A549 treated with GW870086 at 1 μM for 4 hours (cell line): ENCODE data around the gene OR5H1. TPM values are rescaled to one million over a fixed set of nuclear protein-coding genes. Genes with fewer than 3 reads are reported as not detected.

Experiments
- total RNA-seq: library from RNA; stranded (reverse); fragments of 200-300 nt; extraction: Qiagen RNA extraction; gene quantifications from 5 replicates; pipeline ENCODE4 v1.2.3, GENCODE V29; 2022; ENCODE audit warnings: low read depth

Gene OR5H1
- not detected in 5 replicates for total RNA-seq

DNA sequence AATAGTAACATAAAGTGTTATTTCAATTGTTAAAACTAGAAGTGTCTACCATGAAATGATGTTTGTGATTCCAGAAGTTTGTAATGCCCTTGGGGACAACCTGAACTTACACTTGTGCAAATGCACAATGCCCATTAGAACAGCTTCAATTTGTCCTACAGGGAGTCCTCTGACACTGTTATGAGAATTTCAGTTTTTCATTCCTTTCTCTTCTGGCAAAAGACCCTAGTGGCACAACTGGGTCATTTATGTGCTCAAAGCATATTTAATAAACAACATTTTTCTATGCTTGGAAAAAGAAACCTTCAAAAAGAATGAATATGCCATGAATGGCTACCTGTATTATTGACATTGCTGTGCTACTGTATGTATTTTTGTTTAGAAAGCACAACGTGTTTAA lies at the start of gene OR5H1:
Gene OR5H1 (plus strand): TSS at position 301 of the 400 bp plus-strand sequence. CDS start 1,977 bp downstream, outside the sequence.

DNA sequence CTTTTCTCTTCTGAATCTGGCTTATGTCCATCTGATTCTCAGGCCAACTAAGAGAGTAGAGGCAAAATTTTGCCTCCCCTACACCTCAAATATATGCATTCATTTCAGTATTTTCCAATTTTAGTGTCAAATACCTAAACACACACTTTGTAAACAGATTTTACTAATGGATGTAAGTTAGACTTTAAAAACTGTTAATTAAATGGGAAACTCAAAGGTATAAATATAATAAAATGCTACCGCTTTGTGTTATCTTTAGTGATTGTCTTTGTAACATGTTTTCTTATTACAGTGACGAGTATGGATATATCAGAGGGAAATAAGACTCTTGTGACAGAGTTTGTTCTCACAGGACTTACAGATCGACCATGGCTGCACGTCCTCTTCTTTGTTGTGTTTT lies 43.6 kb upstream of the OR5H1 start, which contains the start of gene OR5AC2:
Gene OR5AC2 (plus strand): TSS at position 301 of the 400 bp plus-strand sequence. CDS start 0 bp downstream, at position 301.

DNA sequence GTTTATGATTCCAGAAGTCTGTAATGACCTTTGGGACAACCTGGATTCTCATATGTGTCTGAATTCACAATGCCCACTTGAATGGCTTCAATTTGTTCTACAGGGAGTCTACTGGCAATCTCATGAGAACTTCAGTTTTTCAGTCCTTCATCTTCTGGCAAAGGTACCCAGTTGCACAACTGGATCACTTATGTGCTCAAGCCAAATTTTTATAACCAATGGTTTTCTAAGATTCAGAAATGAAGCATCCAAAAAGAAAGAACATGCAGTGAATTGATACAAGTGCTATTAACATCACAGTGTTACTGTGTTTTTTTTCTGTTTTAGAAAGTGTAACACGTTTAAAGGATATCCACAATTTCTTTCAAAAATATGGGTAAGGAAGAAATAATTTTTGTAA lies 16.7 kb downstream of the OR5H1 start, which contains the start of gene OR5H14:
Gene OR5H14 (plus strand): TSS at position 301 of the 400 bp plus-strand sequence. CDS start 1,907 bp downstream, outside the sequence.

DNA sequence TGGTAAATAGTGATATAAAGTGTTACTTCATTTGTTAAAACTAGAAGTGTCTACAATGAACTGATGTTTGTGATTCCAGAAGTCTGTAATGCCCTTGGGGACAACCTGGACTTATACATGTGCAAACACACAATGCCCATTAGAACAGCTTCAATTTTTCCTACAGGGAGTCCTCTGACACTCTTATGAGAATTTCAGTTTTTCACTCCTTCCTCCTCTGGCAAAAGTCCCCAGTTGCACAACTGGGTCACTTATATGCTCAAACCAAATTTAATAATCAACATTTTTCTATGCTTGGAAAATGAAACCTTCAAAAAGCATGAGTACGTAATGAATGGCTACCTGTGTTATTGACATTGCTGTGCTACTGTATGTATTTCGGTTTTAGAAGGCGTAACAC lies 35.9 kb downstream of the OR5H1 start, which contains the start of gene OR5H15:
Gene OR5H15 (plus strand): TSS at position 301 of the 400 bp plus-strand sequence. CDS start 2,004 bp downstream, outside the sequence.

Other genes starting within 250 kb of the OR5H1 start
- 27.6 to 31.6 TPM (median 29.3 TPM) in 5 replicates for gene RIOX2, start 158.3 kb upstream of the OR5H1 start, total RNA-seq
- not detected in 5 replicates for gene GABRR3, start 95.4 kb upstream of the OR5H1 start, total RNA-seq
- not detected in 5 replicates for gene OR5AC2, start 43.5 kb upstream of the OR5H1 start, total RNA-seq
- gene OR5H14, start 16.8 kb downstream of the OR5H1 start, total RNA-seq: not detected in 5 replicates
- not detected in 5 replicates for gene OR5H15, start 36.0 kb downstream of the OR5H1 start, total RNA-seq
- not detected in 5 replicates for gene OR5H6, start 133.5 kb downstream of the OR5H1 start, total RNA-seq
- gene OR5H2, start 151.8 kb downstream of the OR5H1 start, total RNA-seq: not detected in 5 replicates
- not detected in 5 replicates for gene OR5K4, start 223.1 kb downstream of the OR5H1 start, total RNA-seq